ENCODE results near the gene LEUTX.

DNA sequence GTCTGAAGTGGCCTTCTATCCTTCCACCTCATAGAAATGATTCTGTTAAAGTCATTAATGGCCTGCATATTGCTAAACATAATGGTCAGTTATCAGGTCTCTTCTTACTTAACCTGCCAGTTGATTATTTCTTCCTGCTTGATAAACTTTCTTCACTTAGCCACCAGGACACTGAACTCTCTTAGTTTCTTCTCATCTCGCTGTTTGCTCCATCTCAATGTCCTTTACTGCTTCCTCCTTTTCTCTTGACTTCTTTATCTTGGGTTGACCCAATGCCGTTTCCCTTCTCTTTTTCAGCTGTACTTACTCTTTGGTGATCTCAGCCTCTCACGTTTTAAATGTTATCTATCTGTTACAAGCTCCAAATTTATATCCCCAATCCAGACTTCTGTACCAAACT, 23.7 kb upstream of the LEUTX start:
- TF ChIP-seq, protein P1, sequence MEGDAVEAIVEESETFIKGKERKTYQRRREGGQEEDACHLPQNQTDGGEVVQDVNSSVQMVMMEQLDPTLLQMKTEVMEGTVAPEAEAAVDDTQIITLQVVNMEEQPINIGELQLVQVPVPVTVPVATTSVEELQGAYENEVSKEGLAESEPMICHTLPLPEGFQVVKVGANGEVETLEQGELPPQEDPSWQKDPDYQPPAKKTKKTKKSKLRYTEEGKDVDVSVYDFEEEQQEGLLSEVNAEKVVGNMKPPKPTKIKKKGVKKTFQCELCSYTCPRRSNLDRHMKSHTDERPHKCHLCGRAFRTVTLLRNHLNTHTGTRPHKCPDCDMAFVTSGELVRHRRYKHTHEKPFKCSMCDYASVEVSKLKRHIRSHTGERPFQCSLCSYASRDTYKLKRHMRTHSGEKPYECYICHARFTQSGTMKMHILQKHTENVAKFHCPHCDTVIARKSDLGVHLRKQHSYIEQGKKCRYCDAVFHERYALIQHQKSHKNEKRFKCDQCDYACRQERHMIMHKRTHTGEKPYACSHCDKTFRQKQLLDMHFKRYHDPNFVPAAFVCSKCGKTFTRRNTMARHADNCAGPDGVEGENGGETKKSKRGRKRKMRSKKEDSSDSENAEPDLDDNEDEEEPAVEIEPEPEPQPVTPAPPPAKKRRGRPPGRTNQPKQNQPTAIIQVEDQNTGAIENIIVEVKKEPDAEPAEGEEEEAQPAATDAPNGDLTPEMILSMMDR (IDR thresholded peaks at IDR 0.05), result no peak
- TF ChIP-seq POLR2AphosphoS5 (IDR thresholded peaks at IDR 0.05) (no peak), POLR2A (IDR thresholded peaks at IDR 0.05) (no peak), EP300 (IDR thresholded peaks at IDR 0.05) (no peak)
